ENCODE data around the gene FLRT1.

FLRT1 gene

GRCh38 chr11:64004590-64004984 is 31.1 kb upstream of the FLRT1 start:
- Histone ChIP-seq H2BK120ac (ENCODE audit: low read depth, low read length) (no peak overlapping the region), H2BK15ac (replicated peaks; ENCODE audit: low read depth) (no peak overlapping the region), H3K4ac (ENCODE audit: low read depth, low read length) (no peak overlapping the region), H4K5ac (ENCODE audit: low read length) (no peak overlapping the region), H3K36me3 (ENCODE audit: control insufficient read depth, insufficient read depth, low read length) (no peaks in the 10 kb centered on the region), H3K9ac (ENCODE audit: low read length) (no peak overlapping the region), H3K79me2 (ENCODE audit: control insufficient read depth, insufficient read depth, low read length) (no peaks in the 10 kb centered on the region), H3K79me1 (ENCODE audit: low read length) (no peaks in the 10 kb centered on the region), H3K27me3 (ENCODE audit: insufficient read depth, low read length, poor library complexity) (peaks cover 15% of the 10 kb centered on the region), H3K56ac (ENCODE audit: low read length) (no peak overlapping the region), H2AK5ac (ENCODE audit: low read length) (no peak overlapping the region), H4K8ac (ENCODE audit: low read depth, low read length) (no peak overlapping the region), H3K27ac (ENCODE audit: low read depth, low read length) (no peak overlapping the region), H3K4me2 (ENCODE audit: low read length) (no peak overlapping the region), H2BK5ac (ENCODE audit: low read length) (no peak overlapping the region), H3K4me3 (ENCODE audit: low read length) (no peak overlapping the region), H3K23ac (ENCODE audit: low read length) (no peak overlapping the region), H3K18ac (ENCODE audit: low read length) (no peak overlapping the region), H3K4me1 (ENCODE audit: control insufficient read depth, low read depth, low read length) (no peaks in the 10 kb centered on the region)
- WGBS (ENCODE audit: extremely low coverage, insufficient coverage, low lambda C conversion rate): no CpG with 5 or more reads among the region's 4 CpGs
- no peak for DNase-seq

GRCh38 chr11:64005691-64006090 is 30.0 kb upstream of the FLRT1 start:
- no peak overlapping the region for H3K4me3 ChIP-seq (ENCODE audit: low read length)
- peaks cover 15% of the 10 kb centered on the region for H3K27me3 ChIP-seq (ENCODE audit: insufficient read depth, low read length, poor library complexity)
- no peak overlapping the region for H3K23ac ChIP-seq (ENCODE audit: low read length)
- H3K9ac ChIP-seq (ENCODE audit: low read length): no peak overlapping the region
- H3K4me2 ChIP-seq (ENCODE audit: low read length): no peak overlapping the region
- no peak overlapping the region for H3K4ac ChIP-seq (ENCODE audit: low read depth, low read length)
- no peak overlapping the region for H4K5ac ChIP-seq (ENCODE audit: low read length)
- no CpG with 5 or more reads among the region's 4 CpGs for WGBS (ENCODE audit: extremely low coverage, insufficient coverage, low lambda C conversion rate)
- H3K56ac ChIP-seq (ENCODE audit: low read length): no peak overlapping the region
- H3K79me2 ChIP-seq (ENCODE audit: control insufficient read depth, insufficient read depth, low read length): no peaks in the 10 kb centered on the region
- no peak for DNase-seq
- H3K18ac ChIP-seq (ENCODE audit: low read length): no peak overlapping the region
- no peak overlapping the region for H2BK5ac ChIP-seq (ENCODE audit: low read length)
- no peaks in the 10 kb centered on the region for H3K36me3 ChIP-seq (ENCODE audit: control insufficient read depth, insufficient read depth, low read length)
- H3K4me1 ChIP-seq (ENCODE audit: control insufficient read depth, low read depth, low read length): no peaks in the 10 kb centered on the region
- H4K8ac ChIP-seq (ENCODE audit: low read depth, low read length): no peak overlapping the region
- no peak overlapping the region for H2AK5ac ChIP-seq (ENCODE audit: low read length)
- H3K27ac ChIP-seq (ENCODE audit: low read depth, low read length): no peak overlapping the region
- no peak overlapping the region for H2BK120ac ChIP-seq (ENCODE audit: low read depth, low read length)
- H2BK15ac ChIP-seq (replicated peaks; ENCODE audit: low read depth): no peak overlapping the region
- no peaks in the 10 kb centered on the region for H3K79me1 ChIP-seq (ENCODE audit: low read length)

DNA sequence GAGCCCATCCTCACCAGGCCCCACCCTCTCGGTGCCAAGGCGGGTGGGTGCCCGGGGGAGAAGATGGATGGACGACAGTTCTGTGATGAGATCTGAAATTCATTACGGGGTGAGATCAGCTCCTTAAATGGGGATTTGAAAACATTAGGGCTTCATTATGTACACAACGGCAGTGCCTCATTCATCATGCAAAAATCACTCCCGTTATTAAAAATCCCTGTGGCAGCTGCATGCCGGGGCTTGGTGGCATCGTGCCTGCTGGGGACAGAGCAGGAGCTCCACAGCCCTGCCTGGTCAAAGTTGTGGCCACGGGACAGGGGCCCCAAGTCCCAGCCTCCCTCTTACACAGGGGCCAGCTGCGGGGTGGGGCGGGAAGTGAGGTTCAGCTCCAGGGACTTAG is 29.3 kb upstream of the FLRT1 start:
- H2AK5ac ChIP-seq (ENCODE audit: low read length): no peak overlapping the region
- no peak overlapping the region for H3K9ac ChIP-seq (ENCODE audit: low read length)
- no peak overlapping the region for H3K18ac ChIP-seq (ENCODE audit: low read length)
- DNase-seq: no peak
- no peaks in the 10 kb centered on the region for H3K36me3 ChIP-seq (ENCODE audit: control insufficient read depth, insufficient read depth, low read length)
- no peaks in the 10 kb centered on the region for H3K79me2 ChIP-seq (ENCODE audit: control insufficient read depth, insufficient read depth, low read length)
- no peak overlapping the region for H2BK15ac ChIP-seq (replicated peaks; ENCODE audit: low read depth)
- H3K23ac ChIP-seq (ENCODE audit: low read length): no peak overlapping the region
- no peak overlapping the region for H2BK5ac ChIP-seq (ENCODE audit: low read length)
- H3K79me1 ChIP-seq (ENCODE audit: low read length): no peaks in the 10 kb centered on the region
- H3K56ac ChIP-seq (ENCODE audit: low read length): no peak overlapping the region
- H3K27me3 ChIP-seq (ENCODE audit: insufficient read depth, low read length, poor library complexity): peaks cover 15% of the 10 kb centered on the region
- H3K27ac ChIP-seq (ENCODE audit: low read depth, low read length): no peak overlapping the region
- no peaks in the 10 kb centered on the region for H3K4me1 ChIP-seq (ENCODE audit: control insufficient read depth, low read depth, low read length)
- no peak overlapping the region for H3K4me3 ChIP-seq (ENCODE audit: low read length)
- no peak overlapping the region for H3K4me2 ChIP-seq (ENCODE audit: low read length)
- no peak overlapping the region for H4K5ac ChIP-seq (ENCODE audit: low read length)
- H2BK120ac ChIP-seq (ENCODE audit: low read depth, low read length): no peak overlapping the region
- WGBS (ENCODE audit: extremely low coverage, insufficient coverage, low lambda C conversion rate): no CpG with 5 or more reads among the region's 12 CpGs
- H3K4ac ChIP-seq (ENCODE audit: low read depth, low read length): no peak overlapping the region
- H4K8ac ChIP-seq (ENCODE audit: low read depth, low read length): no peak overlapping the region

DNA sequence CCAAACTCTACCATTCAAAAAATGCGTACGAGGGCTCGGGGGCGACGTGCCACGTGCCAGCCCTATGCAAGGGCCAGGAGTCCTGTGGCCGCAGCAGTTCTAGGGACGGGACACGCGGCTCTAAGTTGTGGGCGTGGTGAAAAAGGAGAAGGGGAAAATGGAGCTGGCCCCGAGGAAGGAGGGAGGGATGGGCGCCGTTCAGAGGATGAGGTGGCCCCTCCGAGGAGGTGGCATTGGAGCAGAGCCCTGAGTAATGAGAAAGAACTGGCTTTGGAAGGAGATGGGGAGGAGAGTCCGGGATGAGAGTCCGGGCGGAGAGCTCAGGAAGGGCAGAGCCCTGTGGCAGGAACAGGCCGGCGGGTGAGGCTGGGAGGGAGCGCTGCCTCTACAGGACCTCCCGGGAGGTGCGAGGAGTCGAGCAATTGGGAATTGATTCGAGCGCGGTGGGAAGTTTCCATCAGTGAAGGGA is 28.5 kb upstream of the FLRT1 start:
- Histone ChIP-seq H3K36me3 (ENCODE audit: control insufficient read depth, insufficient read depth, low read length) (no peaks in the 10 kb centered on the region), H3K79me2 (ENCODE audit: control insufficient read depth, insufficient read depth, low read length) (no peaks in the 10 kb centered on the region), H3K56ac (ENCODE audit: low read length) (peak overlapping the region; percentile 15), H4K8ac (ENCODE audit: low read depth, low read length) (no peak overlapping the region), H3K79me1 (ENCODE audit: low read length) (no peaks in the 10 kb centered on the region), H3K27ac (ENCODE audit: low read depth, low read length) (no peak overlapping the region), H3K4me2 (ENCODE audit: low read length) (peak overlapping the region; percentile 54), H2BK120ac (ENCODE audit: low read depth, low read length) (no peak overlapping the region), H3K23ac (ENCODE audit: low read length) (no peak overlapping the region), H3K4ac (ENCODE audit: low read depth, low read length) (no peak overlapping the region), H2BK15ac (replicated peaks; ENCODE audit: low read depth) (no peak overlapping the region), H3K9ac (ENCODE audit: low read length) (no peak overlapping the region), H4K5ac (ENCODE audit: low read length) (no peak overlapping the region), H2AK5ac (ENCODE audit: low read length) (no peak overlapping the region), H3K18ac (ENCODE audit: low read length) (no peak overlapping the region), H3K27me3 (ENCODE audit: insufficient read depth, low read length, poor library complexity) (peaks cover 15% of the 10 kb centered on the region), H3K4me1 (ENCODE audit: control insufficient read depth, low read depth, low read length) (no peaks in the 10 kb centered on the region), H3K4me3 (ENCODE audit: low read length) (no peak overlapping the region), H2BK5ac (ENCODE audit: low read length) (no peak overlapping the region)
- WGBS (ENCODE audit: extremely low coverage, insufficient coverage, low lambda C conversion rate): no CpG with 5 or more reads among the region's 27 CpGs
- peak; percentile 44 for DNase-seq

DNA sequence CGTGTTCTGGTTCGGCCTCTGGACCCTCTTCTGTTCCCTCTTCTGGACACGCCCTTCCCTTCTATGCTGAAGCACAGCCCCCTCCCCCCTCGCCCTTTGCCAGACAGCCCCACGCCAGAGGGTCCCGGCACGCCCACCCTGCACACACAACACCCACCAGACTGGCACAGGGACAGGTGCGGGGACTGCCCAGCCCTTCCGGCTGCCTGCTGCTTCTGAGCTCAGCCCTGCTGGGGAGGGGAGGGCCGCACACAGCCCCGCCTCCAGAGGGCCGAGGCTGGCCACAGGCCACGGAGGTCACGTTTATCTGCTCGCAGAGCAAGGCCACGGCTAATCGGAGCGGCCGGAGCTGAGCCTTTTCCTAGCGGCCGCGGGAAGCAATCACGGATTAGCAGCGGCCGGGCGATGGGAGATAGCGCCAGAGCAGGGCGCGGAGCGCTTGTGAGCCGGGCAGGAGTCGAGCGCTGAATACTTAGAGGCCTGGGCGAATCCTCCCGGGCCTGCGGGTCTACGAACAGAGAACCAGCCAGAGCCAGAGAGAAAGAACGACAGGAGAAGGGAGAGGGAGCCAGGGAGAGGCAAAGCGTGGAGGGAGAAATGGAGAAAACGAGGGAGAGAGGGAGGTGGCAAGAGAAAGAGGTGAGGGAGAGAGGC is 28.0 kb upstream of the FLRT1 start:
- Histone ChIP-seq H3K27ac (ENCODE audit: low read depth, low read length) (no peak overlapping the region), H3K79me1 (ENCODE audit: low read length) (no peaks in the 10 kb centered on the region), H2BK15ac (replicated peaks; ENCODE audit: low read depth) (no peak overlapping the region), H3K4ac (ENCODE audit: low read depth, low read length) (no peak overlapping the region), H4K5ac (ENCODE audit: low read length) (no peak overlapping the region), H2AK5ac (ENCODE audit: low read length) (no peak overlapping the region), H3K56ac (ENCODE audit: low read length) (peak overlapping the region; percentile 34), H3K4me3 (ENCODE audit: low read length) (no peak overlapping the region), H3K18ac (ENCODE audit: low read length) (no peak overlapping the region), H3K27me3 (ENCODE audit: insufficient read depth, low read length, poor library complexity) (peaks cover 15% of the 10 kb centered on the region), H2BK5ac (ENCODE audit: low read length) (no peak overlapping the region), H4K8ac (ENCODE audit: low read depth, low read length) (no peak overlapping the region), H3K4me2 (ENCODE audit: low read length) (peak overlapping the region; percentile 54), H3K36me3 (ENCODE audit: control insufficient read depth, insufficient read depth, low read length) (no peaks in the 10 kb centered on the region), H3K9ac (ENCODE audit: low read length) (peak overlapping the region; percentile 42), H3K23ac (ENCODE audit: low read length) (no peak overlapping the region), H3K79me2 (ENCODE audit: control insufficient read depth, insufficient read depth, low read length) (no peaks in the 10 kb centered on the region), H3K4me1 (ENCODE audit: control insufficient read depth, low read depth, low read length) (no peaks in the 10 kb centered on the region), H2BK120ac (ENCODE audit: low read depth, low read length) (no peak overlapping the region)
- no CpG with 5 or more reads among the region's 40 CpGs for WGBS (ENCODE audit: extremely low coverage, insufficient coverage, low lambda C conversion rate)
- peak; percentile 83 for DNase-seq
